ENCODE data around the gene XRCC5. TPM values are rescaled to one million over a fixed set of nuclear protein-coding genes. Genes with fewer than 3 reads are reported as not detected.

The XRCC5 gene
- total RNA-seq, 1 donor from 2014 or later: 284 TPM

GRCh38 chr2:216169087-216169486 lies 59.9 kb downstream of the XRCC5 start:
- no peak overlapping the region for H3K4me3 ChIP-seq (ENCODE audit: low read depth, low read length)
- no peak for TF ChIP-seq CTCF (IDR thresholded peaks at IDR 0.05; ENCODE audit: insufficient read depth, low read length, poor library complexity, severe bottlenecking)
- no peaks in the 10 kb centered on the region for H3K27me3 ChIP-seq (ENCODE audit: control insufficient read depth, insufficient read depth, low read length)
- H3K36me3 ChIP-seq (ENCODE audit: control insufficient read depth, insufficient read depth, low read length): peaks cover 1% of the 10 kb centered on the region
- DNase-seq (ENCODE audit: low read depth): no peak

GRCh38 chr2:216170076-216170763 lies 61.1 kb downstream of the XRCC5 start:
- peaks cover under 1% of the 10 kb centered on the region for H3K36me3 ChIP-seq (ENCODE audit: control insufficient read depth, insufficient read depth, low read length)
- no peaks in the 10 kb centered on the region for H3K27me3 ChIP-seq (ENCODE audit: control insufficient read depth, insufficient read depth, low read length)
- no peak for DNase-seq (ENCODE audit: low read depth)
- no peak overlapping the region for H3K4me3 ChIP-seq (ENCODE audit: low read depth, low read length)
- no peak for TF ChIP-seq CTCF (IDR thresholded peaks at IDR 0.05; ENCODE audit: insufficient read depth, low read length, poor library complexity, severe bottlenecking)

- Histone ChIP-seq H3K36me3 (ENCODE audit: control insufficient read depth, insufficient read depth, low read length) (no peaks in the 10 kb centered on the region), H3K4me3 (ENCODE audit: low read depth, low read length) (no peak overlapping the region), H3K27me3 (ENCODE audit: control insufficient read depth, insufficient read depth, low read length) (no peaks in the 10 kb centered on the region)
- no peak for DNase-seq (ENCODE audit: low read depth)
- no peak for TF ChIP-seq CTCF (IDR thresholded peaks at IDR 0.05; ENCODE audit: insufficient read depth, low read length, poor library complexity, severe bottlenecking)
Observed at GRCh38 chr2:216171011-216171410, 61.9 kb downstream of the XRCC5 start.

GRCh38 chr2:216172493-216172892 lies 63.3 kb downstream of the XRCC5 start:
- H3K4me3 ChIP-seq (ENCODE audit: low read depth, low read length): no peak overlapping the region

GRCh38 chr2:216179015-216179414 lies 69.9 kb downstream of the XRCC5 start:
- Histone ChIP-seq H3K36me3 (ENCODE audit: control insufficient read depth, insufficient read depth, low read length) (no peaks in the 10 kb centered on the region), H3K27me3 (ENCODE audit: control insufficient read depth, insufficient read depth, low read length) (no peaks in the 10 kb centered on the region), H3K4me3 (ENCODE audit: low read depth, low read length) (no peak overlapping the region)
- no peak for DNase-seq (ENCODE audit: low read depth)
- no peak for TF ChIP-seq CTCF (IDR thresholded peaks at IDR 0.05; ENCODE audit: insufficient read depth, low read length, poor library complexity, severe bottlenecking)

More at GRCh38 chr2:216172493-216172892, 63.3 kb downstream of the XRCC5 start:
- Histone ChIP-seq H3K27me3 (ENCODE audit: control insufficient read depth, insufficient read depth, low read length) (no peaks in the 10 kb centered on the region), H3K36me3 (ENCODE audit: control insufficient read depth, insufficient read depth, low read length) (no peaks in the 10 kb centered on the region)
- no peak for TF ChIP-seq CTCF (IDR thresholded peaks at IDR 0.05; ENCODE audit: insufficient read depth, low read length, poor library complexity, severe bottlenecking)
- no peak for DNase-seq (ENCODE audit: low read depth)

GRCh38 chr2:216181351-216181750 lies 72.2 kb downstream of the XRCC5 start:
- TF ChIP-seq CTCF (IDR thresholded peaks at IDR 0.05; ENCODE audit: insufficient read depth, low read length, poor library complexity, severe bottlenecking): no peak
- DNase-seq (ENCODE audit: low read depth): no peak
- no peaks in the 10 kb centered on the region for H3K27me3 ChIP-seq (ENCODE audit: control insufficient read depth, insufficient read depth, low read length)
- H3K36me3 ChIP-seq (ENCODE audit: control insufficient read depth, insufficient read depth, low read length): no peaks in the 10 kb centered on the region
- H3K4me3 ChIP-seq (ENCODE audit: low read depth, low read length): no peak overlapping the region
